ENCODE results near the gene CDKAL1.

CDKAL1 gene

DNA sequence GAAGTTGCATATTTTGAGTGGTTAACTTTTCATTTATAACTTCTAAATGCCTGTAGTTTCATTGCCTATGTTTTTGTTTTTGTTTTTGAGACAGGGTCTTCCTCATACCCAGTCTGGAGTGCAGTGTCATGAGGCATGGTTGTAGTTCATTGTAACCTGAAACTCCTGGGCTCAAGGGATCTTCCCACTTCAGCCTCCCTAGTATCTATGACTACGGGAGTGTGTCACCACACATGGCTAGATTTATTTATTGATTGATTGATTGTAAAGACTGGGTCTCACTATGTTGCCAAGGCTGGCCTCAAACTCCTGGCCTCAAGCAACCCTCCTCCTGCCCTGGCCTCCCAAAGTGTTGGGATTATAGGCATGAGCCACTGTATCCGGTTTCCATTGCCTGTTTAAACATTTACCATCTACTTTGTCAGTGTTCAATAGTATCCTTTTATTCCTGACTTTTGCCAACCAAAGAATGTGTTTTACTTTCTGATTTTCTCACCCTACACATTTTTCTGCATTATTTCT, 144.6 kb downstream of the CDKAL1 start:
- DNase-seq (ENCODE audit: low read depth): no peak

DNA sequence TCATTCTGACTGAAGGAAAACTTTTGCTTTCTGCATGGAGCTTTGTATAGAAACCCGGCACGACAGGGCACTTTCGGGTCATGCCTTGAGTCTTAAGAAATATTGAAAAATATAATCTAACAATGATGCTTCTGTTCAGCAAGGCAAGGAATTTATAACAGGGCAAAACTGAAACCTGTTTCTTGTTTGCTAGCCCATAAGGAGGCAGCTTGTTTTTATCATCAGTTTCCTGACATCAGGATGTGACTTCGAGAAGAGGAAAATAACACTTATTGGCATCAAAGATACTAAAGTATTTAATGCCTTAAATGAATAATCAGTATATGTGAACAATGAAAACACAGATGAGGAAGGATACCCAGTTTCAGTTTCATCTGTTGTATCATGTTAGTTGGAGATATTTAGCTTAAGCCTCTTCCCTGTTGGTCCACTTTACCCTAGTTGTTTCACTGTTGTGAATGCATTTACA, 146.5 kb downstream of the CDKAL1 start:
- no peak for DNase-seq (ENCODE audit: low read depth)

- DNase-seq (ENCODE audit: low read depth): no peak
Observed at GRCh38 chr6:20681243-20681684, 147.0 kb downstream of the CDKAL1 start.

GRCh38 chr6:20684474-20684873, 150.2 kb downstream of the CDKAL1 start:
- DNase-seq (ENCODE audit: low read depth): no peak

- DNase-seq (ENCODE audit: low read depth): no peak
Observed at GRCh38 chr6:20686142-20686541, 151.9 kb downstream of the CDKAL1 start.

- no peak for DNase-seq (ENCODE audit: low read depth)
Observed at GRCh38 chr6:20687494-20687893, 153.2 kb downstream of the CDKAL1 start.

DNA sequence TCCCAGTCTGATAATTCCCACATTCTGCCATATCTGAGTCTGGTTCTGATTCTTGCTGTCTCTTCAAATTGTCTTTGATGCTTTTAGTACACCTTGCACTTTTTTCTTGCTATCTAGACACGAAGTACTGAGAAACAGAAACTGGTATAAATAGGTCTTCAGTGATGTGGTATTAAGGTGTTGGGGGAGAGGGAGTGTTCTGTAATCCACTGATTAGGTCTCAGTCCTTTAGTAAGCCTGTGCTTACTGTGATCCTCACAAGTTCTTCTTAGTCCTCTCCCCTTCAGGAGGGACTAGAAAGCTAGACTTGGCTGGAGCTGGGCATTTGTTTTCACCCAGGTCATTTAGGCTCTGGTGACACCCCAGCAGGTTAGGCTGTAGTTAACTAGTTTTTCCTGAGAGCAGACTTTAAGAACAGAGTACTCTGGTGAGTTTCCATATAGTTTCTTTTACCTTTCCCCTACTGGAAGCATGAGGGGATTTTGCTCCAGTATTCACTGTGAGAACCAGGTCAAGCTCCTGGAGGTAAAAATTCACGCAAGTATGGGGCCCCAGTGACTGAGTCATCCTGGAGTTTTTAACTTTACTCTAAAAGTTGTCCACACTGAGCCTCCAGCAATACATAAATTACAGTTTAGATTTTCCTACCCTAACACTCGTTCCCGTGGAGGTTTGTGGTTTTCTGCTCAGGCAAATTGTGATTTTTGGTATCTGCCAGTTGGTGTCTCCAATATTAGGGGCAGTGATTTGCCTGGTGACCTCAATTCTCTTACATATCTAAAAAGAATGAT, 154.6 kb downstream of the CDKAL1 start:
- no peak for DNase-seq (ENCODE audit: low read depth)

DNA sequence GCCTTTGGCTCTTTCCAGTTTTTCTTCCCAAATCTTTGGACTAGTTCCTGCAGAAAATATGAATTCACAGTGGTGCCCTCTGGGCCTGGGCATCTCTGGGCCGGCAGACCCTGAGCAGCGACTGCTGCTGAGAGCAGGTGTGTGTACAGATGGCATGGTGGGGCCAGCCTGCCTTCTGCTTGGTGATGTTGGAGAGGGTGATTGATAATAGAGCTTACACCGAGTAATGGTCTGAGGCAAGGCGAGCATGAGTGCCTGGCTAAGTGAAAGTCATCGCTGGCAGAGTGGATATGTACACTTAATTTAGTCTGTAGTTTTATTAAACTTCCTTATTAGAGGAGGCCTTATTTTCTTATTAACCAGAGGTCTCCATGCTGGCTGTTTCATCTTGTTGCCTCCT, 156.9 kb downstream of the CDKAL1 start:
- DNase-seq (ENCODE audit: low read depth): no peak

DNA sequence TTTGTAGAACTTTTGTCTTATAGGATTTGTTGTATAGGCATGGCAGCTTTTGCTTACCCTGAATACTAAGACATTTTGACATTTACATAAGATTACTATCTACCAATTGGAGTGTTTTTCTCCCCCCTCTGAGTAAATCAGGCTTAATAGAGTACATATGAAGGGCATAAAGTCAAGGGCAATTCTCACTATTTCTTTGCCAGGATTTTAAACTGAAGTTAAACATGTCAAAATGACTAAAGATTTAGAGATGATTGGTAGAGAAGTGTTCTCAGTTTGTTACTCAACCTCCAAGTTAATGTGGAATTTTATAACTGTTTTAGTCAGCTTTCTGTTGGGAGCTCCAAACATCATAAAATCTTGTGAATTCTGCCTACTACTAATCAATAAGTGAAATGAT, 157.8 kb downstream of the CDKAL1 start:
- no peak for DNase-seq (ENCODE audit: low read depth)

GRCh38 chr6:20693466-20694063, 159.3 kb downstream of the CDKAL1 start:
- no peak for DNase-seq (ENCODE audit: low read depth)

DNA sequence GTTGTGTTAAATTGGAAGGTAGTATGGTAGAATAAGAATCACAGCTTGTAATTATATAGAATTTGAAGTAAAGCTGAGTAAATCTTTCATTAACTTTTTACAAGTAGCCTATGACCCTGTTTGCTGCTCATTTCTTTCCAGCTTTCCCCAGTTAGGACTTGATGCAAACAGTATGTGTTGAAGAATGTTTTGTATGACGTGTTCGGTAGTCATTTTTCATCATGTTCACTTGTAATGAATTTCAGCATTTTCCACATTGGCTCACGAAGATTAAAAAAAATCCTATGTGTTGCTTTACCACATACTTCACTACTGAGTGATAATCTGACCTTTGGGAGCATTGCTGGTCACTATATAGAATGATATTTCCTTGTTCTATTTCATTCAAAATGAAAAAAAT, 162.4 kb downstream of the CDKAL1 start:
- no peak for DNase-seq (ENCODE audit: low read depth)

DNA sequence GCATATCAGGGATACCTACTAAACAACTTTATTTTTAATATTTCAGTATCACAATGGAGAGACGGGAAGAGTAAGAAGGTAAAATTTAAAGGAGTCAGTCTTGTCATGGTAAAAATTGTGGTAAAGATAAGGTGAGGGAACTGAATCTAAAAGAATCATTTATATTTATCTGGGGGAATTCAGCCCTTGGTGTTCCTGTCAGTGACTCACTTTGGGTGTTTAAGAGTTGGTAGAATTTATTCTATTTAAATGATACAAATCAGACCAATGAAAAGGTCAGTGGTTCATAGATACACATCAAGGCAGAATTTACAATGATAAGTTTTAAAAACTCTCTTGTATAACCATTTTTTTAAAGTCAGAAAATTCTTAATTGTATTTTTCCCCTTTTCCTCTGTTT, 164.4 kb downstream of the CDKAL1 start:
- DNase-seq (ENCODE audit: low read depth): no peak

DNA sequence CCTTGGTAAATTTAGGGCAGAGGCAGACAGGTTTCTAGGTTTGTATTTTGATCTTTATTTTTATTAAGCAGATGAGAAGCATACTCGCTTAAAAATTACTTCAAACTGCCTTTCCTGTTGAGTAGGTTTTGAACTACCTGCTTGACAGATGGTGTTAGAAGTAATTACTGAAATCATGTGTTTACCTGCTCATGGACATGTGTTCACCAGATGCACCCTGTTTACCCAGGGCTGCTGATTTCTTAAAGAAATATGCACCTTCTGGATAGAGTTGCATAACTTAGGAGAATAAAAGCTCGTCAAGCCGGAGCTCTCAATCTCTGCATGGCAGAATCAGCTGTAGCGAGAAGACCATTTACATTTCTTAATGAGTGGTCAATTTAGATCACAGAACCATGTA, 165.1 kb downstream of the CDKAL1 start:
- DNase-seq (ENCODE audit: low read depth): no peak

GRCh38 chr6:20700375-20700774, 166.1 kb downstream of the CDKAL1 start:
- no peak for DNase-seq (ENCODE audit: low read depth)

- DNase-seq (ENCODE audit: low read depth): no peak
Observed at GRCh38 chr6:20702366-20702765, 168.1 kb downstream of the CDKAL1 start.

GRCh38 chr6:20703049-20703448, 168.8 kb downstream of the CDKAL1 start:
- DNase-seq (ENCODE audit: low read depth): no peak

DNA sequence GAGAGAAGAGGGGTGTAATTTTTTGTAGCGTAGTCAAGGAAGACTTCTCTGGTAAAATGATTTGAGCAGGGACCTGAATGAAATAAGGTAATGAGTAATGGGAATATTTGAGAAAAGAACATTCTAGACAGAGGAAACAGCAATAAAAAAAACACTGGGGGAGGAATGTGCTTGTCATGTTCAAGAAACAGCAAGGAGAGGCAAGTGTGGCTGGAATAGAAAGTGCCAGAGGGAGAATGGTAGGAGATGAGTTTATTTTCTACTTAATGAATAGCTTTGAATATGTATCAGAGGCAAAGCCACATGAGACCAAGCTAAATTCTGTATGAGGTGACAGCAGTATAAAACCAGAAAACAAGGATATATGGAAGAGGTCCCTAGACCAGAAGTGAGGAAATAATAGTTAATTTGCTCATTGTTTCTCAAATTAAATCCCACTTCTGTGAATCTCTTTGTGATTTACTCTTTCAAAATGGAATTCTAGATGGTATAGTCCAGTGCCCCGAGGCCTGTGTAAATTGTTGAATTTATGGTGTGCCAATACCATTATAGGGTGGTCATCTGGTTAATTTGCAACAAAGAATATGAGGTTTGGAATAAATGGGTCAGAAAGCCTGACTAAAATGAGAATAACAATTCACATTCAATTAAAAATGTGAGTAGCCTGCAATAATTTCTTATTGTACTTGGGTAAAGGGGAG, 170.2 kb downstream of the CDKAL1 start:
- DNase-seq (ENCODE audit: low read depth): no peak

GRCh38 chr6:20705741-20706140, 171.5 kb downstream of the CDKAL1 start:
- DNase-seq (ENCODE audit: low read depth): no peak

- DNase-seq (ENCODE audit: low read depth): no peak
Observed at GRCh38 chr6:20706238-20706938, 172.1 kb downstream of the CDKAL1 start.

GRCh38 chr6:20706939-20707485, 172.8 kb downstream of the CDKAL1 start:
- no peak for DNase-seq (ENCODE audit: low read depth)

- DNase-seq (ENCODE audit: low read depth): no peak
Observed at GRCh38 chr6:20707870-20708269, 173.6 kb downstream of the CDKAL1 start.
